Measurements from ENCODE around the gene TBX1. TPM values are rescaled to one million over a fixed set of nuclear protein-coding genes. Genes with fewer than 3 reads are reported as not detected.

The TBX1 gene
- total RNA-seq, 1 experiment from 2014 or later, result 5.3 TPM

DNA sequence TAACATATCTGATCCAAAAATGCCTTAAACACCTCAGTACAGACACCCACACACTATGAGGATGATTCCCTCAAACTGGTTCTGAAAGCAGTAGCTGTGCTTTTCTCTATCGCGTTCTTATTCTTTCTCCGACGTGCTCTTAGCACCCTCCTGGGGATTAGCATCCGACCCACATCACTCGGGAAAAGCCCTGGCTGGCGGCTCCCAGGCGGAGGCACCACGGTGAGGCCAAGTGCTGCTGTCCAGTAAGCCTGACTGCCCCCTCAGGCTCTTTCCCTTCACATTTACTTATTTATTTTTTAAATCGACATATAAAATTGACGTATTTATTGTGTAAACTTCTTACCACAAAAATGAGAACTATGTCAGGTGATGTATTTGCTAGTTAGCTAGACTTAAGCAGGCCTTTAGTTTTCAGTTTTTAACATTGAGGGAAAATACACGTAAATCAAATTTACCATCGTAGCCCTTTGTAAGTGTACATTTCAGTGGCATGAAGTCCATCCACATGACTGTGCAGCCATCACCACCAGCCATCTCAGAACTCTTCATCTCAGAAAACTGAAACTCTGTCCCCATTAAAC is 19.2 kb downstream of the TBX1 start:
- Mint-ChIP-seq H3K27me3 (ENCODE audit: insufficient read depth, unreplicated experiment) (no peaks in the 10 kb centered on the region), H3K9me3 (ENCODE audit: unreplicated experiment) (no peaks in the 10 kb centered on the region), H3K27ac (ENCODE audit: unreplicated experiment) (no peak overlapping the region), H3K4me3 (ENCODE audit: unreplicated experiment) (no peak overlapping the region), H3K36me3 (ENCODE audit: insufficient read depth, unreplicated experiment) (no peaks in the 10 kb centered on the region), H3K4me1 (ENCODE audit: low read depth, unreplicated experiment) (no peaks in the 10 kb centered on the region)
- POLR2A ChIA-PET, result interaction anchor here (0.6 kb wide), 1 partner anchor 66 kb away, joined by 4 read pairs; no protein-coding TSS in a partner anchor
- no peak for DNase-seq
- TF ChIP-seq, protein P1, sequence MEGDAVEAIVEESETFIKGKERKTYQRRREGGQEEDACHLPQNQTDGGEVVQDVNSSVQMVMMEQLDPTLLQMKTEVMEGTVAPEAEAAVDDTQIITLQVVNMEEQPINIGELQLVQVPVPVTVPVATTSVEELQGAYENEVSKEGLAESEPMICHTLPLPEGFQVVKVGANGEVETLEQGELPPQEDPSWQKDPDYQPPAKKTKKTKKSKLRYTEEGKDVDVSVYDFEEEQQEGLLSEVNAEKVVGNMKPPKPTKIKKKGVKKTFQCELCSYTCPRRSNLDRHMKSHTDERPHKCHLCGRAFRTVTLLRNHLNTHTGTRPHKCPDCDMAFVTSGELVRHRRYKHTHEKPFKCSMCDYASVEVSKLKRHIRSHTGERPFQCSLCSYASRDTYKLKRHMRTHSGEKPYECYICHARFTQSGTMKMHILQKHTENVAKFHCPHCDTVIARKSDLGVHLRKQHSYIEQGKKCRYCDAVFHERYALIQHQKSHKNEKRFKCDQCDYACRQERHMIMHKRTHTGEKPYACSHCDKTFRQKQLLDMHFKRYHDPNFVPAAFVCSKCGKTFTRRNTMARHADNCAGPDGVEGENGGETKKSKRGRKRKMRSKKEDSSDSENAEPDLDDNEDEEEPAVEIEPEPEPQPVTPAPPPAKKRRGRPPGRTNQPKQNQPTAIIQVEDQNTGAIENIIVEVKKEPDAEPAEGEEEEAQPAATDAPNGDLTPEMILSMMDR (IDR thresholded peaks at IDR 0.05; ENCODE audit: insufficient read depth in 1 of 2, low read depth in 1 of 2, low read length in 1 of 2, severe bottlenecking in 1 of 2, unreplicated experiment in 1 of 2), result no peak
- CTCF ChIA-PET, result interaction anchor here (1.0 to 1.4 kb wide), 2 partner anchors 24 to 131 kb away, joined by 3 to 4 read pairs; no protein-coding TSS in a partner anchor
- no TSS peak for BruUV-seq (replicated peaks)
- no peaks in the 10 kb centered on the region for H3K36me3 ChIP-seq (ENCODE audit: control insufficient read depth, insufficient read depth, low read length)
- no peaks in the 10 kb centered on the region for H3K27me3 ChIP-seq (replicated peaks; ENCODE audit: control insufficient read depth, insufficient read depth, low read length)
- no peak overlapping the region for H3K4me3 ChIP-seq (ENCODE audit: low read depth, low read length)
- H3K4me1 ChIP-seq, result no peaks in the 10 kb centered on the region
- intact Hi-C loops (cut with micrococcal nuclease; ENCODE audit: unreplicated experiment), result loop anchor here (1.0 kb wide), 1 partner anchor 48 kb away; no protein-coding TSS in a partner anchor
- peaks cover 4% of the 10 kb centered on the region; the same call in 1 of the 2 replicates for H3K9me3 ChIP-seq

DNA sequence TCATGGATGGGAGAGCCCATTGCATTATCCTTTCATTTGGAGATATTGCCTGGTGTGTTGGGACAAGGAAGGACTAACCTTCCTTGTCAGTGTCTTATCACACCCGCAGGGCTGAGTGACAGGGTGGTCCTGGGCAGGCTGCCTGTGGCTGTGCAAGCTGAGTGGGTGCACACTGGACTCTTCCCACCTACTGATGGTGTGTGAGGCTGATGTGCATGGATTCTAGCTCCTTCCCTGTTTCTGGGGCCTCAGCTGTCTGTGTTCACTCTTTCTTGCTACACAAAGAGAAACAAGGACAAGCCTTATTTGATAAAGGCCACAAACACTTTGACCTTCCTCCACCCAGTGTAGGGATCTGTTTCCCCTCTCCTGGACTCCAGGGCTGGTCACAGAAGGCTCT is 22.0 kb downstream of the TBX1 start:
- Histone ChIP-seq H3K27me3 (replicated peaks; ENCODE audit: control insufficient read depth, insufficient read depth, low read length) (no peaks in the 10 kb centered on the region), H3K9me3 (peaks cover 4% of the 10 kb centered on the region; the same call in 1 of the 2 replicates), H3K4me1 (no peaks in the 10 kb centered on the region), H3K4me3 (ENCODE audit: low read depth, low read length) (no peak overlapping the region), H3K36me3 (ENCODE audit: control insufficient read depth, insufficient read depth, low read length) (no peaks in the 10 kb centered on the region)
- CTCF ChIA-PET, result no interaction called here
- H3K4me3 Mint-ChIP-seq (ENCODE audit: unreplicated experiment), result no peak overlapping the region
- no peak for DNase-seq
- intact Hi-C loops (cut with micrococcal nuclease; ENCODE audit: unreplicated experiment), result no loop called here
- H3K27me3 Mint-ChIP-seq (ENCODE audit: insufficient read depth, unreplicated experiment), result no peaks in the 10 kb centered on the region
- no peaks in the 10 kb centered on the region for H3K9me3 Mint-ChIP-seq (ENCODE audit: unreplicated experiment)
- BruUV-seq (replicated peaks), result no TSS peak
- POLR2A ChIA-PET, result no interaction called here
- no peak overlapping the region for H3K27ac Mint-ChIP-seq (ENCODE audit: unreplicated experiment)
- TF ChIP-seq, protein P1 (IDR thresholded peaks at IDR 0.05; ENCODE audit: insufficient read depth in 1 of 2, low read depth in 1 of 2, low read length in 1 of 2, severe bottlenecking in 1 of 2, unreplicated experiment in 1 of 2), result no peak
- no peaks in the 10 kb centered on the region for H3K36me3 Mint-ChIP-seq (ENCODE audit: insufficient read depth, unreplicated experiment)
- no peaks in the 10 kb centered on the region for H3K4me1 Mint-ChIP-seq (ENCODE audit: low read depth, unreplicated experiment)

DNA sequence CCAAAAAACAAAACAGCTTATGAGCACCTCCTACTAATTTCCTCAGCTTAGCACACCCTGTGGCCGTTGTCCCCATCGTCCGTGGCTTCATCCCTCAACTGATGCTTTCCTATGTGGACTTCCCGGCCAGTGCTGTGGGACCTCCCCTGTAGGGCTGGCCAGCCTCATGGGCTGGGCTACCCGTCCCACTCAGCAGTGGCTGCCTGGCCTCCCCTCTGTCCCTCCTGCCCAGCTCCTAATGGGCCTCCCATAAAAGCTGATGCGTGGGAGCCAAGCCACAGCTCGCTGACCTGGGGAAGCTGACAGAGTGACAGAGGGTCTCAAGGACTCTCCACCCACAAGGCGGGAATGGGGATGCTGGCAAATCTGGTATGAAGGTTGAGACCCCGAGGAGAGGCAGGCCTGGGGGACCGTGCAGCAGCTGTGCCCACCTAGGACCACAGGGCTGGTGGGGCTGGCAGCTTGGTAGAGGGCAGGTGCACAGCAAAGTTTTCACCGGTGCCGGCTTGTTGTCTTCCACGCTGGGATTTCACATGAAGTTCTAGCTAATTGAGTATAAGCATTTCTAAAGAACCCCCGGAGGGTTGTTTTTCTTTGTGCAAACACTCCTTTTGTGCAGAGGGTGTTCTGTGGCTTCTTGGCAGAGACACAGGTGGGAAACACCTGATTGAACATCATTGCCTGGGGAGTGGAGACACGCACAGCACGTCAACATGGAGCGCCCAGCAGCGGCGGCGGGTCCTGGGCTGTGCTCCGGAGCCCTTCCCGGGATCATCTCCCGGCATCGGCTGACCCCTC is 23.2 kb downstream of the TBX1 start:
- TF ChIP-seq, protein P1 (IDR thresholded peaks at IDR 0.05; ENCODE audit: insufficient read depth in 1 of 2, low read depth in 1 of 2, low read length in 1 of 2, severe bottlenecking in 1 of 2, unreplicated experiment in 1 of 2), result no peak
- Mint-ChIP-seq H3K36me3 (ENCODE audit: insufficient read depth, unreplicated experiment) (no peaks in the 10 kb centered on the region), H3K27ac (ENCODE audit: unreplicated experiment) (no peak overlapping the region), H3K4me3 (ENCODE audit: unreplicated experiment) (no peak overlapping the region), H3K27me3 (ENCODE audit: insufficient read depth, unreplicated experiment) (no peaks in the 10 kb centered on the region), H3K4me1 (ENCODE audit: low read depth, unreplicated experiment) (no peaks in the 10 kb centered on the region), H3K9me3 (ENCODE audit: unreplicated experiment) (no peaks in the 10 kb centered on the region)
- ChIA-PET CTCF (no interaction called here), POLR2A (no interaction called here)
- Histone ChIP-seq H3K4me1 (no peaks in the 10 kb centered on the region), H3K27me3 (replicated peaks; ENCODE audit: control insufficient read depth, insufficient read depth, low read length) (no peaks in the 10 kb centered on the region), H3K9me3 (peaks cover 4% of the 10 kb centered on the region; the same call in 1 of the 2 replicates), H3K36me3 (ENCODE audit: control insufficient read depth, insufficient read depth, low read length) (no peaks in the 10 kb centered on the region), H3K4me3 (ENCODE audit: low read depth, low read length) (no peak overlapping the region)
- BruUV-seq (replicated peaks), result no TSS peak
- intact Hi-C loops (cut with micrococcal nuclease; ENCODE audit: unreplicated experiment), result no loop called here
- no peak for DNase-seq

Data from Caco-2 (cell line).